Dermis blood vessel endothelial cell (primary cell): ENCODE measurements around the gene TSPOAP1. TPM values are rescaled to one million over a fixed set of nuclear protein-coding genes. Genes with fewer than 3 reads are reported as not detected.

Source experiments
- DNase-seq: peaks from one replicate; pipeline ENCODE4 v3.0.0; 2010
- total RNA-seq: library from RNA; depleted of rRNA; stranded (reverse); fragments of >200 nt; gene quantifications from 2 replicates; pipeline ENCODE4 v1.2.3, GENCODE V29; 2014

Gene TSPOAP1
- under 0.01 and 0.14 TPM in 2 replicates for total RNA-seq

- DNase-seq = no peak
Measured at GRCh38 chr17:58328195-58329034, at the start of gene TSPOAP1. Gene TSPOAP1 (minus strand): TSS chr17:58328795. CDS start chr17:58327920, 875 bp downstream.

GRCh38 chr17:58377661-58378060 lies 49.1 kb upstream of the TSPOAP1 start:
- DNase-seq = no peak

GRCh38 chr17:58377093-58377601 lies 48.6 kb upstream of the TSPOAP1 start:
- DNase-seq = no peak

- no peak for DNase-seq
Measured at GRCh38 chr17:58376472-58377000, 47.9 kb upstream of the TSPOAP1 start.

- DNase-seq = no peak
Measured at GRCh38 chr17:58375811-58376210, 47.2 kb upstream of the TSPOAP1 start.

- DNase-seq = no peak
Measured at GRCh38 chr17:58375256-58375655, 46.7 kb upstream of the TSPOAP1 start.

GRCh38 chr17:58373923-58374322 lies 45.3 kb upstream of the TSPOAP1 start:
- no peak for DNase-seq

- DNase-seq = no peak
Measured at GRCh38 chr17:58373003-58373402, 44.4 kb upstream of the TSPOAP1 start.

GRCh38 chr17:58371300-58371950 lies 42.8 kb upstream of the TSPOAP1 start:
- no peak for DNase-seq

GRCh38 chr17:58370716-58371115 lies 42.1 kb upstream of the TSPOAP1 start:
- no peak for DNase-seq

- DNase-seq = no peak
Measured at GRCh38 chr17:58370309-58370708, 41.7 kb upstream of the TSPOAP1 start.

- DNase-seq = no peak
Measured at GRCh38 chr17:58369214-58370031, 40.8 kb upstream of the TSPOAP1 start.

GRCh38 chr17:58368860-58369213 lies 40.2 kb upstream of the TSPOAP1 start:
- no peak for DNase-seq

- no peak for DNase-seq
Measured at GRCh38 chr17:58367461-58367860, 38.9 kb upstream of the TSPOAP1 start.

GRCh38 chr17:58365980-58366595 lies 37.5 kb upstream of the TSPOAP1 start:
- DNase-seq = no peak

GRCh38 chr17:58365185-58365979 lies 36.8 kb upstream of the TSPOAP1 start:
- DNase-seq = no peak

GRCh38 chr17:58364270-58364942 lies 35.8 kb upstream of the TSPOAP1 start:
- no peak for DNase-seq

- no peak for DNase-seq
Measured at GRCh38 chr17:58363457-58364185, 35.0 kb upstream of the TSPOAP1 start.

GRCh38 chr17:58362368-58363014 lies 33.9 kb upstream of the TSPOAP1 start:
- no peak for DNase-seq
